GM21360 (cell line): ENCODE data around the gene YPEL1.
"Not testable (repeated sequence)": the region's sequence is repeated elsewhere in the genome, so short reads cannot be mapped to it uniquely, and the experiment has no call there.

ENCODE experiments used
- ATAC-seq: cut with Tn5 transposase; IDR thresholded peaks from one replicate; pipeline ENCODE4 v1.9.1; 2021; ENCODE audit warnings: mild to moderate bottlenecking, moderate library complexity; ENCODE audit not compliant: unreplicated experiment

The YPEL1 gene

GRCh38 chr22:21754523-21754922 is 18.9 kb upstream of the YPEL1 start:
- no peak for ATAC-seq

GRCh38 chr22:21753374-21754111 is 17.9 kb upstream of the YPEL1 start:
- ATAC-seq, result no peak

DNA sequence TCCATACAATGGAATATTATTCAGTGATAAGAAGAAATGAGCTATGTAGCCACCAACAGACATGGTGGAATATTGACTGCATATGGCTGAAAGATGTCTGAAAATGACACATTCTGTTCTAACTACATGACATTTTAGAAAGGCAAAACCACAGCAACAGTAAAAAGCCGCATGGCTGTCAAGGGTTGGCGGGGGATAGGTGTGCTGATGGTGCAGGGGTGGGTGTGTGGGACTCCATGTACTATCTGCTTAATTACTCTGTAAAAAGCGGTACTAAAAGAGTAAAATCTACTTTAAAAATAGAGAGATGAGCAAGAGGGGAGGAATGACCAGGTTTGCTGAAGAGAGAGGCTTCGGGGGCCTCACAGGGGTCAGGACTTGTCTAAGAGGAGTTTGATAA is 16.7 kb upstream of the YPEL1 start:
- no peak for ATAC-seq

GRCh38 chr22:21745948-21746347 is 10.4 kb upstream of the YPEL1 start:
- no peak for ATAC-seq

GRCh38 chr22:21744917-21745316 is 9.3 kb upstream of the YPEL1 start:
- ATAC-seq, result not testable (repeated sequence)

GRCh38 chr22:21741790-21742189 is 6.2 kb upstream of the YPEL1 start:
- no peak for ATAC-seq

DNA sequence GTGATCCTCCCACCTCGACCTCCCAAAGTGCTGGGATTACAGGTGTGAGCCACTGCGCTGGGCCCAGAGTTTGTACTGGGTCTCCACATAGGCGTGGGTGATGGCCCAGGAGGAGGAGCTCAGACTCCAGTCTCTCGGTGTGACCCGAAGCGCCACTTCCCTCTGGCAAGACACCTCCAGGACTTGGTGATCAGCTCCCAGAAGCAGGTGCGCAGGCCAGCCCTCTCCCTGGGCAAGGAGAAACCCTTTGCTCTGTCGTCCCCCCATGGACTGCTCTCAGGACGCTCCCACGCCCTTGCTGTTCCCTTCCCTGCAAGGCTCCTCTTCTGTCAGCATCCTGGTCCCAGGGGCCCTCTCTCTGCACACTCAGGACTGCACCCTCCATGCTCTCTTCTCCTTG is 5.5 kb upstream of the YPEL1 start:
- ATAC-seq, result no peak

- no peak for ATAC-seq
These were observed 4.3 kb upstream of the YPEL1 start for GRCh38 chr22:21739828-21740377.

- ATAC-seq, result no peak
These were observed 3.4 kb upstream of the YPEL1 start for GRCh38 chr22:21738966-21739365.

DNA sequence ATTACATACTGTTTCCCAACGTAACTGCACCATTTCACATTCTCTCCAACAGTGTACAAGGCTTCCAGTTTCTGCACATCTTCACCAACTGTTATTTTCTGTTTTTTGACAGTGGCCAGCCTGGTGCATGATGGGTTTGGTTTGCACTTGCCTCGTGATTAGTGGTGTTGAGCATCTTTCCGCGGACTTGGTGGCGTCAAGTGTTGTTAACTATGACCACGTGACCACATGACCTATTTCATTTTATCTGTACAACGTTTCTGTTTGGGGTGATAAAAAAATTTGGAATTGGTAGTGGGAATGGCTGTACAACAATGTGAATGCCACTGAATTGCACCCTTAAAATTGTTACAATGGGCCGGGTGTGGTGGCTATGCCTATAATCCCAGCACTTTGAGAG is 2.5 kb upstream of the YPEL1 start:
- ATAC-seq, result no peak

DNA sequence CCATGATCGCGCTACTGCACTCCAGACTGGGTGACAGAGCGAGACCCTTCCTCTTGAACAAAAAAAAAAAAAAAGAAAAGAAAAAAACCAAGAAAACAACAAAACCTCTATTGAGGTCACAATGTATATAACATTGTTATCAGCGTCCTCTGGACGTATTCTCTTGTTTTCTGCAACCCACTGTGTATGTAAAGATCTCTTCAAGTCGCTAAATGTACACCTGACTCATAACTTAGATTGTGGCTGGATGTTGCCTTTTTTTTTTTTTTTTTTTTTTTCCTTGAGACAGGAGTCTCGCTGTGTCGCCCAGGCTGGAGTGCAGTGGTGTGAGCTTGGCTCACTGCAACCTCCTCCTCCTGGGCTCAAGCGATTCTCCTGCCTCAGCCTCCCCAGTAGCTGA is 1.4 kb upstream of the YPEL1 start:
- no peak for ATAC-seq

DNA sequence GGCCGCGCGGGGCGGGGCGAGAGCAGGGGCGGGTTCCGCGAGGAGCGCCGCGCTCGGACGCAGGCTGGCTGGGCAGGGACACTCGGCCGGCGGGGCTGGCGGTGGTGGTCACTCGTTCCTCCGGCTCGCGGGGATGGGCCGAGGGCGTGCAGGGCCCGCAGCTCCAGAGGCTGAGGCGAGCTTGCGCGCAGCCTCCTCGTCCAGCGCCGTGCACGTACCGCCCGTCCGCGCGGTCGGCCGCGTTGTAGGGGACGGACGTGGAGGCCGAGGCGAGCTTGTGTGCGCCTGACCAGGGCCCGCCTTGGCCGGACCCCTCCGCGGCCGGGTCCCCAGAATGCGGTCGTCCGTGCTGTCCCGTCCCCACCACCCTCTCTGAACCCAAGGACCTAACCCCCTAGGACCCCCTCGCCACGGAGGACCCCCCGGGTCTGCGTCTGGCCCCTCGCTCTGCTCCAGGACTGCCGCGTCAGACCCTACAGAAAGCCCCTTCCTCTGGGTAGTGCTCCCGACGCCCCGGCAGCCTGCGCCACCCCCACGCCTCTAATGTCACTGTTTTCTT is 569 bp upstream of the YPEL1 start:
- ATAC-seq, result no peak

GRCh38 chr22:21734540-21735199 is 924 bp downstream of the YPEL1 start:
- ATAC-seq, result no peak

DNA sequence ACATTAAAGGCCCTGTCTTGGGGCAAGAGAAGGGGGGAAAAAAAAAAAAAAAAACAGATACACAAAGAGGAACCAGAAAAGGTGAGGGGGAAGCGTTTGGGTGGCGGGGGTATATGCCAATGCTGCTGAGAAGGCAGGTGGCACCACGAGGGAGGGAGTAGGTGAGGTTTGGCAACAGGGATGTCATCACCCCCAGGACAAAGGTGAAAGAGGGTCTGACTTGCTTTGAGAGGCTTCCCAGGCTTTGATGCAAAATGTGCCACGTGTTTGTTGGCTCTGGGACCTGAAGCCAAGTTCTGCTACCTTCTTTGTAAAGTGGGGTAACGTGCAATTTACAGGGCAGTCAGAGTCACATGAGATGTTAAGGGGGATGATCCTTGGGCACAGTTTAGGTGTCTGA is 4.1 kb downstream of the YPEL1 start:
- no peak for ATAC-seq

DNA sequence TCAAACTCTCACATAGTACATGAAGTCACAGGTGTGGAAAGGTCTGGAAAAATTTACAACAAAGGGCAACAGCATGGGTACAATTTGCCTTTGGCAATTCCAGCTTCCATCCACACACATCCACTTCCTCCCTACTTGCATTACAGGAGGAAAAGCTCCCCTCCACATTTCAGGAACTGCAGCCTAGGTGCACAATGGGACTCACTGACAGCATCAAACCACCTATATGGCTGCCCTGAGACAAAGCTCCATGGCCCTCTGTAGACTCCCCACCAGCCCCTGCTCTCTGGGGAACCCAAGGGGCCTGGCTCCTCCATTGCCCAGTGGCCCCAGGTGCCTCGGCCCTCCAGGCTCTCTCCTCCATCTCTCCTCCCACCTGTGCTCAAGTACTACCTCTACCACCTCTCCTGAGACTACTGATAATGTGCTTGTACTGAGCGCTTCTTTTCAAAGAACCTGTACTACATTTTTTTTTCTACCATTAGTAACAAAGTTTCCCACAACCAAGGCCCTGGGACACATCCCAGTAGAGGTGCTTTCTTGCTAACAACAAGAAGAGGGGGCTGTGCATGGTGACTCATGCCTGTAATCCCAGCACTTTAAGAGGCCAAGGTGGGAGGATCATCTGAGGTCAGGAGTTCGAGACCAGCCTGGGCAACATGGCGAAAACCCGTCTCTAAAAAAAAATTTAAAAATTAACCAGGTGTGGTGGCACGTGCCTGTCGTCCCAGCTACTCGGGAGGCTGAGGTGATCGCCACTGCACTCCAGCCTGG is 4.9 kb downstream of the YPEL1 start:
- no peak for ATAC-seq

DNA sequence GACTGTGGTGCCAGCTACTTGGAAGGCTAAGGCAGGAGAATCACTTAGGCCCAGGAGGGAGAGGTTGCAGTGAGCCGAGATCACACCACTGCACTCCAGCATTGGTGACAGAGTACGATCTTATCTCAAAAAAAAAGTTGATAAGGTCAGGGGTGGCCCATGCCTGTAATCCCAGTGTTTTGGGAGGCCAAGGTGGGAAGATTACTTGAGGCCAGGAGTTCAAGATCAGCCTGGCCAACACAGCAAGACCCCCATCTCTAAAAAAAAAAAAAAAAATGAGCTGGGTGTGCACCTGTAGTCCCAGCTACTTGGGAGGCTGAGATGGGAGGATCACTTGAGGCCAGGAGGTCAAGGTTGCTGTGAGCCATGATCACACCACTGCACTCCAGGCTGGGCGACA is 6.4 kb downstream of the YPEL1 start:
- not testable (repeated sequence) for ATAC-seq

DNA sequence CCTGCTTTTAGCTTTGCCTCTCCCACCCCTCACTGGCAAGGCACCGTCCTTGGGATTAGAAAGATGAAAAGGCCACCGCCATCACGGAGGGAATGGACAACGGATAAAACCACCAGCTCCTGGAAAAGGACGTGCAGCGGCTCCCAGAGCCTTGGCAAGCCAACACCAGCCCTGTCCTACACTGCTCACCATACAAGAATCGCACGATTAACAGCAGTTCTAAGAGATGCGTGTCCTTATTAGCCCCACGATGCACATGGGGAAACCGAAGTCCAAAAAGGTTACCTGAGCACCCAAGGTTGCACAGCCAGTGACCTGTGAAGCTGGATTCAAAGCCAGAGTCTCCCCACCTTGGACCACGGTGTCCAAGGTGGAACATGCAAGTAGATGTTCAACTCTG is 7.3 kb downstream of the YPEL1 start:
- ATAC-seq, result no peak

- ATAC-seq, result no peak
These were observed 7.8 kb downstream of the YPEL1 start for GRCh38 chr22:21727768-21728167.

DNA sequence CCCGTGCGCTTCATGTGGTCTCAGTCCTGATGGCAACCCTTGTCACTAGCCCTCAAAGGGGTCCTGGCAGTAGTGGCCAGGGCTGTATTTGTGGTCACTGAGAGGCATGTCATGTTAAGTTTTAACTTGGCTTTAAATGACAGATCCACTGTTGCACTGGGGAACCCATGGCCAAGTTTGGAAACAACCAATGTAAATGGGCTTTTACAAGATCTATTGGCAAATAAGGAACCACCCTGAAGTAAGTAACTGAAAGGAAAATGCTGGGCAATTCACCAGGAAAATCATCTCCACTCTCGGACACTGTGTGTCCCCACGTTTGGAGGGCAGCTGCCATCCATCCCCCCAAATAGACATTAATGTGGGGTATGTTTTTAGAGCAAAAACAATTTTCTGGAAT is 8.4 kb downstream of the YPEL1 start:
- no peak for ATAC-seq

GRCh38 chr22:21726650-21727049 is 8.9 kb downstream of the YPEL1 start:
- no peak for ATAC-seq

DNA sequence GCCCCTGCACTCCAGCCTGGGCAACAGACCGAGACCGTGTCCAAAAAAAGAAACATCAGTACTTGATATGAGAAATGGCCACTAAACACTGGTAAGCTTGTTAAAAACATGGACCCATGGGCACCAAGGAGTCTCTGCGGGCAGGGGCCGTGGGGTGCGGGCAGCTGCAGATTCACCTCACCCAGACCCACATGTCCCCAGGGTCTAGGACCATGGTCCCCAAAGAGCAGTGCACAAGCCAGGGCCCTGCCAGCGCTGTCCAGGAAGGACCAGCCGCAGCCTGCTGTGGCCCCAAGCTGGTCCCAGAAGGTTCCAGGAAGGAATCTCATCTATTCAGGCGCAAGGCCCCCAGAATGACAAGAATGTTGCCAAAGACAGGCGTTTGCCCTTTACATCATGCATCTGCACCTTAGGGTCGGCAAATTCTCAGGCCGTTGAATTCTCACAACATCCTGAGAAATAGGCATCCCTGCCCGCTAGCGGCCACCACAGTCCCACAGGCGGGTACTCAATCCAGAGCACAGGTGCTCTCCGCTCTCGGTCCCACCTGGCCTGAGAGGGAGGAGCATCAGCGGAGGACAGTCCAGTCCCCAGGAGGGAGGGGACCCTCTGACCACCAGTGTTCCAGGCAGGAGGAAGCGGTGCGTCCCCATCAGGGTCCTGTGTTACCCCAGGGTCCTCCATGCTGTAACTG is 9.5 kb downstream of the YPEL1 start:
- no peak for ATAC-seq
